Measurements from ENCODE around the gene SHKBP1. TPM values are rescaled to one million over a fixed set of nuclear protein-coding genes. Genes with fewer than 3 reads are reported as not detected.

The SHKBP1 gene
- total and polyA plus RNA-seq, 8 donors: 33.6 to 122 (median 43.8) TPM

GRCh38 chr19:40549007-40549708 is 27.5 kb upstream of the SHKBP1 start:
- peaks cover 17 to 69% of the 10 kb centered on the region in 2 donors for H3K27me3 ChIP-seq
- H3K36me3 ChIP-seq: no peaks in the 10 kb centered on the region
- peak in 3 of 4 donors; percentile 45 to 90 (median 46) for DNase-seq
- no peak overlapping the region for H3K4me3 ChIP-seq
- intact Hi-C loops (cut with DNase I): loop anchor here in 1 of 2 donors (10.0 kb wide), 1 partner anchor 86 kb away; no protein-coding TSS in a partner anchor
- peak; percentile 12 to 37 for TF ChIP-seq CTCF (IDR thresholded peaks at IDR 0.05)
- no peak overlapping the region for H3K27ac ChIP-seq
- peaks cover 0 to 7% of the 10 kb centered on the region in 2 donors for H3K4me1 ChIP-seq
- ATAC-seq: peak; percentile 85
- peaks cover 0 to 3% of the 10 kb centered on the region in 2 donors for H3K9me3 ChIP-seq

GRCh38 chr19:40550951-40551350 is 25.7 kb upstream of the SHKBP1 start:
- H3K27me3 ChIP-seq: peaks cover 24 to 81% of the 10 kb centered on the region in 2 donors
- ATAC-seq (no peak), DNase-seq (no peak)
- intact Hi-C loops (cut with DNase I): no loop called here
- H3K4me1 ChIP-seq: peaks cover 0 to 7% of the 10 kb centered on the region in 2 donors
- no peak for TF ChIP-seq CTCF (IDR thresholded peaks at IDR 0.05)
- peaks cover 0 to 3% of the 10 kb centered on the region in 2 donors for H3K9me3 ChIP-seq
- H3K27ac ChIP-seq: no peak overlapping the region
- no peaks in the 10 kb centered on the region for H3K36me3 ChIP-seq
- no peak overlapping the region for H3K4me3 ChIP-seq

- peaks cover 24 to 91% of the 10 kb centered on the region in 2 donors for H3K27me3 ChIP-seq
- TF ChIP-seq CTCF (IDR thresholded peaks at IDR 0.05): no peak
These were observed 23.8 kb upstream of the SHKBP1 start for GRCh38 chr19:40552848-40553247.

GRCh38 chr19:40553885-40554857 is 22.5 kb upstream of the SHKBP1 start:
- intact Hi-C loops (cut with DNase I): no loop called here
- Histone ChIP-seq H3K4me3 (no peak overlapping the region), H3K36me3 (no peaks in the 10 kb centered on the region), H3K27me3 (peaks cover 17 to 77% of the 10 kb centered on the region in 2 donors), H3K4me1 (peaks cover 0 to 2% of the 10 kb centered on the region in 2 donors), H3K27ac (no peak overlapping the region), H3K9me3 (no peaks in the 10 kb centered on the region)
- no peak for TF ChIP-seq CTCF (IDR thresholded peaks at IDR 0.05)
- DNase-seq (no peak), ATAC-seq (peak; percentile 33)

More at GRCh38 chr19:40552848-40553247, 23.8 kb upstream of the SHKBP1 start:
- ATAC-seq (no peak), DNase-seq (no peak)
- intact Hi-C loops (cut with DNase I): no loop called here
- H3K4me3 ChIP-seq: no peak overlapping the region
- H3K27ac ChIP-seq: no peak overlapping the region
- H3K36me3 ChIP-seq: no peaks in the 10 kb centered on the region
- H3K4me1 ChIP-seq: peaks cover 0 to 7% of the 10 kb centered on the region in 2 donors
- H3K9me3 ChIP-seq: no peaks in the 10 kb centered on the region
